NCI-H774 (cell line): ENCODE measurements around the gene NEK6.

Experiments
- DNase-seq: peaks from one replicate; lab custom pipeline; 2025; lab: John Stamatoyannopoulos, UW

NEK6 gene

DNA sequence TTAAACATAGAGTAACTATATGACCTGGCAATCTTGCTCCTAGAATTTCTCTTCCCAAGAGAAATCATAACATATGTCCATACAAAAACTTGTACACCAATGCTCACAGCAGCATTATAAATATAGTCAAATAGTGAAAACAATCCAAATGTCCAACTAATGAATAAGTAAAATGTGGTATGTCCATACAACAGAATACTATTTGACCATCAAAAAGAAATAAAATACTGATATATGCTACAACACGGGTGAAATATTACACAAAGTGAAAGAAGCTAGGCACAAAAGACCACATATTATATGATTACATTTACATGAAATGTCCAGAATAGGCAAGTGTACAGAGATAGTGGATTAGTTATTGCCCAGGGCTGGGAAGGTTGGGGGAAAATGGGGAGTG, 116.1 kb downstream of the NEK6 start:
- no peak for DNase-seq

DNA sequence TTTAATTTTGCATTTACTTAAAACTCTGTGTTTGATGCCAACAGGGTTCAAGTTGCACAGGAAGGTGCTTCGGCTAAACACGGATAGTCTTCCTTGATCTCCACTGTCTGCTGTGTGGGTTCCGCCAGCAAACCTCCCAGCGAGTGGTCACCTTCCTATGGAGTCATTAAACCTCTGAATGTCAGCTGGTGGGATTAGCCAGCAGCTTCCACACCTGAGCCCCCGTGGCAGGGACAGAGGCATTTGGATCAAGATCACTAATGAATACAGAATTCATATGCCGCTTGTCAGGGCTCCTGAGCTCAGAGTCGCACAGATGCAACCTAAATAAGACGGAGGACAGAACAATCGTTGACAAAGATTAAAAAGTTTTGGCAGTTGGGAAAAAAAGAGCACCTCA, 118.0 kb downstream of the NEK6 start:
- DNase-seq = no peak

DNA sequence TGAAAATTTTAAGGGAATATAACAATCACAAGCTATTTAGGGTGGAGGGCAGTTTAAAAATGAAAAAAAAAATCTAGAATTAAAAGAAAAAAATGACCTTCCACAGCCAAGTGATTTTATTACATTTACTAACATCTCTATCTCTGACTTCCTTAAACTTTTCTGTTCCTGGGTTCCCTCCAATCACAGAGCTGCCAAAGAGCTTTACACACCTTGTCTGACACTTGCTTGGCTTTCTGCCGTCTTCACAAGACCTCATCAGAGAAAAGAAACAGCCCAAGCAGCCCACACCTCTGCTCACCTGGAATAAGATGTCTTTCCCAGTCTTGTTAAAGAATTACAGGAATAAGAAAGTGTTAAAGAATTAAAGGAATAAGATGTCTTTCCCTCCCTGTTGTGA, 118.6 kb downstream of the NEK6 start:
- no peak for DNase-seq

- no peak for DNase-seq
Observed at GRCh38 chr9:124377551-124378406, 120.0 kb downstream of the NEK6 start.

DNA sequence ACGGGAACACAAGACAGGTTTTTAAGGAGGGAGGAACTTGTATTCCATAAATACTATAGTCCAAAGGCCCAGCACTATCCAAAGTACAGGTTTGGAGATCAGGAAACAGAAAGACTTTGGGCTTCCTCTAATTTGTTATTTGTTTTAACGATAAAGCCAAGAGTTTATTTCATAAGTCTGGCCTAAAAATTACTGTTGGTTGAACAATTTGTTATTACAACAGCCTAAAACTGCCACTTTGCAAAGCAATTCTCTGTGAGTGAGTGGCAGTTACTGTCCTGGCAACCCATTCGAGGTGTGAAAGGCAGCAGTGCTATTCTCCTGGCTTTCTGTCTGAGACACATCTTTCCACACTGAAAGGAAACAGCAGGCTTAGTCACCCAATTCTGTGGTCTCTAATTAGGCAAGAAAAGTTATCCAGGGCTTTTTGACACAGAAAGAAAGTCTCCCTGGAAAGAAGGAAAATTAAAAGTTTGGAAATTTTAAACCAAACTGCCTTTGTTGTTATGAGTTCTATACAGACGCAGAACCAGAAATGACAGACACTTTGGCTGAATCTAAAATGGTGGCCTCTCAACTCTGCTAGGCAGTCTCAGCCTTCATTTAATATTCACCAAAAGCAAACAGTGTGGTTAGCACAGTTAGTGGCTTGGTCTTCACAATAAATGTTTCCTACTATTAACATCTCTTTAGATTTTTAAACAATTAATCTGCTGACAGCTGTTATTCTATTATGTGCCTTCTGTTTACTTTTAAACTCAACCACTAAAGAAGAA, 123.6 kb downstream of the NEK6 start:
- DNase-seq = peak; percentile 32

- no peak for DNase-seq
Observed at GRCh38 chr9:124384210-124384609, 126.5 kb downstream of the NEK6 start.

GRCh38 chr9:124384846-124385245, 127.1 kb downstream of the NEK6 start:
- peak; percentile 18 for DNase-seq

DNA sequence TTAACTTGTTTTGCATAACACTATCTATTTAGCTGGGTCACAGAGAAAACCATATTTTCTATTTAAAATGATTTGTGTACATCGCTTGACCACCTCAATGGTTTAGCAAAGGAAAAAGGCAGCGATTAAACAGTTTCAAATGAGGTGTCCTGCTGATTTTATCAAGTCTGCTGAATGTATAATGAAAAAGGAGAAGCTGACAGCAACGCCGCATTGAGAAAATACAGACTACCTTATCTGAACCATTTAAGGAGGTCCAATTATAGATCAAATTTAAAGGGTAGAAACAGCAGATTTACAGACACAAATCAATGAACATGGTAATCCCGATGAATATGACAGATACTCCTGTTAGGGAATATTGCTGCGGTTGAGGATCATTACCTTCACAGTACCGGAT, 127.9 kb downstream of the NEK6 start:
- no peak for DNase-seq

DNA sequence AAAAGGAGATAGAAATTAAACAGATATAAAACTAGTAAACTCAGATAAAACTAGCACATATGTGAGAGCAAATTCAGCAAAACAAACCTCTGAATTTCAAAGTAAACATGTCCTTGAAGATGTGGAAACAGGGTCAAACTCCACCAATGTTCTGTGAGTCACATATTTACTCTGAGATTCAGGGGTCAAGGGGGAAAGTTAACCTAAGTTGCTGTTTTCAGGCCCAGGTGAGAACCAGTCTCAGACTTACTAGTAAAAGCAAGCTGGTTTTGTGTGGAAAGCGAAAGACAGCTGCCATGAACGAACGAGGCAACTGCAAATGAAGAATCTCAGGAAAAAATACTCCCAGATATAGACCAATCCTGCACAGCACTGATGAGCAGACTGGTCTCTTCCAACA, 128.5 kb downstream of the NEK6 start:
- no peak for DNase-seq

DNA sequence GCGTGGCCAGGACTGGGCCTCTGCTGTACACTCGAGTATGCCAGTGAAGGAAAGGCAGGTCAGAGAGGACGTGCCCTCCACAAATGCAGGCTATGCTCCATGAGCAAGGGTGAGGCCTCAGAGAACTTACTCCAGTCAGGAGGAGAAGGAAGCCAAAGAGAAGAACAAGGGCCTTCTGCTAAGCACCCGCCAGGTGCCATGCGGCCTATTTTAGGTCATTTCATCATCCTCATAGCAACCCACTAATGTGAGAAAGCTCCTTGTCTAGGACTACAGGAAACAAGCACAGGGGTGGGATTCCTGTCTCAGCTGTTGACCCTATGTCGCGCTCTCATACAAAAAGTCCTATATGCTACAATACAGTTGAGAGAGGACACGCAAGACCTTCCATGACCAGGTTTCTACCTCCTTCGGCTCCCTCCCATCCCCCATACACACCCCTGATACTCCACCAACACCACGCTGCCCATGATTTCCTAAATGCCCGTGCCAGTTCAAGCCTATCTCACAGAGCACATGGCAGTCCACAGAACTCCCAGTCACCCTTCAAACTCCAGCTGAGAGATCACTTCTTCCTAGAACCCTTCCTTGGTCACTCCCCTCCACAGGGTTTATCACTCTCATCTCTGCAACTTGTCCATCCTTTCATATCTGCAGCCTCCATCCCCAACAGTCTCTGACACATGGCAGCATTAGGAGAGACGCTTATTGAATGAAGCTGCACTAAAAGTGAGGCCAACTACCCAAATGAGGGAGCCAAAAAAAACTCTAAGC, 130.7 kb downstream of the NEK6 start:
- no peak for DNase-seq

- no peak for DNase-seq
Observed at GRCh38 chr9:124389146-124389939, 131.6 kb downstream of the NEK6 start.

GRCh38 chr9:124390794-124391658, 133.3 kb downstream of the NEK6 start:
- DNase-seq = peak; percentile 51

DNA sequence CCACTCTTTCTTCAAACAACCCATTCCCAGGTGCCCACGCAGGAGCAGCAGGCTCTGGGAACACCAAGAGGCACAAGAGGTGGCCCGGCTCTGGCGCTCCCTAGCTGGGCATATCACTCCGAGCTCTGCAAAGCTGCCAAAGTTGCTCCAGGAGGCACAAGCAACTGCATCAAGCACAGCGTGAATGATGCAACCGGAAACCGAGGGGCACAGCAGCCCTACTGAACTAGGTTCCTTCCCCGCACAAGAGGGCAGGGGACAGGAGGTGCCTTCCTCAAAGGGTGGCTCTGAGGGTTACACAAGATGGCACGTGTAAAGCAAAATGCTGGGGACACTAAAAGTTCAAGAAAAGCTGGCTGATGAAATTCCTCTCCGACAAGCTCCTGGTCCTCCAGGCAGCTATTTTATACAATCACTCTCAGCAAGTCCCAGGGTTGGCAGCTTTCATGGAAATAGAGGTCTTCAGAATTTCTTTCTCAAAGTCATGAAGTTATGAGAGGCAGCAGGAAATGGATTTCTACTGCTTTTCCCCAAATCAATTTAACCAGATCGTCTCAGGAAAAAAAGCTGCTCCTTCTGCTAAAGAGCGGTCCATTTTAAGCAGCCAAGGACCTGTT, 134.6 kb downstream of the NEK6 start:
- DNase-seq = no peak

GRCh38 chr9:124392871-124393460, 135.2 kb downstream of the NEK6 start:
- DNase-seq = peak; percentile 22

DNA sequence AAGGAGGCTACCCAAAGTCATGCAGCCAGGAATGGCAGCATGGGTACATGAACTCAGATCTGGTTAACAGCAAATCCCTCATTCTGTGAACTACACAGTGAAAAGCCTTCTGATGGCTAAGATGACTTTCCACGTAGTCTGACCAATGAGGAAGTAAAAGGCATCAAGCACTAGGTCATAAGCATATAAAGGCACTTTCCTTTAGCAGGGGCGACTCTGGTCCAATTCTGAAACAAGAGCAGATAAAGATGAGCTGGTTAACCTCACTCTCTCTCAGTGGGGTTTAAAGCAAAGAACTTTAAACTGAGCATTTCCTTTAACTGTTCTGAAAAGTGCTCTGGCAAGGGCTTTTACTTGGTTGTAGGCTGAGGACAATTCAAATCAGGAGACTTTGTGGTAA, 136.4 kb downstream of the NEK6 start:
- no peak for DNase-seq

- DNase-seq = no peak
Observed at GRCh38 chr9:124394596-124394995, 136.8 kb downstream of the NEK6 start.

GRCh38 chr9:124395826-124396225, 138.1 kb downstream of the NEK6 start:
- DNase-seq = no peak

DNA sequence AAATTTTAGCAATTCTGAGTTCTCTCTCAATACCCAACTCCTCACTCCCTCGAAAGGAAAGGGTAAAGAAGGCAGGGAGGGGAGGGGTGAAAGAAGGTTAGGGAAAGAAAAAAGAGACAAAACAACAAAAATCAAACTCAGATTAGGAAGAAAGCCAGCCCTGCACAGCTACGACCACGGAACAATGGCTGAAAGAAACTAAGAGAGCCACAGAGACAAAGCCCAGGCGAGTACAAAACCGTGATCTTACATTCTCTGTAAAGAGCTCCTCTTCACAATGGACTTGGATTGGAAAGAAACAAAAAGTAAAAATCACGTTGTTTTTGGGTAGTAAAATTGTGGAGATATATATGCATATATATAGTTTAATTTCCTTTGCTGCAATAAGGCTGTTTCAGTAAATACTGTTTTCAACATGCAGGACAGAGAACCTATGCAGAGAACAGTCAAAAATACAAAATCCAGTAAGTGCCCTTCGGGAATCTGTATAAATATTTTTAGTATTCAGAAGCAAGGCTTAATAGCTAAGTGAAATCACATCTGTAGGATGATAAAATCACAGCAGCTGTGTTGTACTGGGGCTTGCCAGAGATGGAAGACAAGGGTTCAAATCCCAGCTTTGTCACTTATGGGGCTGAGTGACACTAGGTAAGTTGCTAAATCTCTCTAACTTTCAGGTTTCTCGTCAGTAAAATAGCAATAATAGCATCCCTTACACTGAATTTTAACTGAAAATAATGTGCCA, 140.6 kb downstream of the NEK6 start:
- no peak for DNase-seq

DNA sequence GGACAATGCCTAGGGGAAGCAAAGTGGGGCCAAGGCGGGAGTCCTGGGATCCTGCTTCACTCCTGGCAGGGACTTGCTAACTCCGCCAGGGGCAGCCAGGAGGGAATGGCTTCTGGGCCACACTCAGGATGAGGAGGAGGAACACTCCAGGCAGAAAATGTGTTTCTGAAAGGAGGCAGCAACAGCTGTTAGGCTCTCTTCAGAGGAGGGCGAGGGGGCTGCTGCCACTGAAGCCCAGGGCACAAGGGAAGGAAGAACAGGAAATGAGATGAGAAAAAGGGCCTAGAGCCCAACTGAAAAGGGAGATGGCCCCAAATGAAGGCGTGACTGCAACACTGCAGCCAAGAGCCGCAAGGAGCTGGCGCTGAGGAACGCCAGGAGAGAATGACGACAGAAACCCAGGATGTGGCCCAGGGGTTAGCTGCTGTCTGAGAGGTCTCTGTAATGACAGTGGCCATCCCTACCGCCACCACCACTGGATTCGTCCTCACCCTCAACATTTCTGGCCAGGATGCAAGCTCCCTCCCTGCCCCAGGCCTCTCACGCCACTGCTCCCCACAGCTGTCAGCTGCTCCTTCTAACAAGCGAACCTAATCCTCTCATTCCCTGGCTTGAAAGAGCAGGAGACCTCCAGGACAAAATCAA, 141.7 kb downstream of the NEK6 start:
- no peak for DNase-seq
